SKM-1 treated with dmso at 0.1 percent for 144 hours (cell line): ENCODE data around the gene DNAH8.

Experiments used
- DNase-seq: peaks from one replicate; lab custom pipeline; 2025; ENCODE audit not compliant: unreplicated experiment; lab: John Stamatoyannopoulos, UW

The DNAH8 gene

DNA sequence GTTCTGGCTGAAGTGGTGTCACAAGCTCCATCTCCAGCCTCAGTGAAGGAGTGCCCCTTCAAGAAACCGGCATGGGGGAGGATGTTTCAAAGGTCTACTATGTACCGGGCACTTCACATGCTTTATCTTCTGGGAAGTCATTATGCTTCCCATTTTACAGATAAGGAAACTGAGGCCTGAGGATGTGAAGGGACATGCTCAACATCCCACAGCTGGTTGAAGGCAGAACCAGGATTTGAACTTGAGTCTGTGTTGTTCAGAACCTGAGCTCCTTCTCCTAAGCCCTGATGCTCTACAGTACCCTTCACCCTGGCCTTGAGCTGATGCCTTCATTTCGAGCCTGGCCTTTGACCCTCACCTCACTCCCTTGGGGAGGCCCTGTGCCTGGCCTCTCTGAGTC, 346.5 kb downstream of the DNAH8 start:
- no peak for DNase-seq

DNA sequence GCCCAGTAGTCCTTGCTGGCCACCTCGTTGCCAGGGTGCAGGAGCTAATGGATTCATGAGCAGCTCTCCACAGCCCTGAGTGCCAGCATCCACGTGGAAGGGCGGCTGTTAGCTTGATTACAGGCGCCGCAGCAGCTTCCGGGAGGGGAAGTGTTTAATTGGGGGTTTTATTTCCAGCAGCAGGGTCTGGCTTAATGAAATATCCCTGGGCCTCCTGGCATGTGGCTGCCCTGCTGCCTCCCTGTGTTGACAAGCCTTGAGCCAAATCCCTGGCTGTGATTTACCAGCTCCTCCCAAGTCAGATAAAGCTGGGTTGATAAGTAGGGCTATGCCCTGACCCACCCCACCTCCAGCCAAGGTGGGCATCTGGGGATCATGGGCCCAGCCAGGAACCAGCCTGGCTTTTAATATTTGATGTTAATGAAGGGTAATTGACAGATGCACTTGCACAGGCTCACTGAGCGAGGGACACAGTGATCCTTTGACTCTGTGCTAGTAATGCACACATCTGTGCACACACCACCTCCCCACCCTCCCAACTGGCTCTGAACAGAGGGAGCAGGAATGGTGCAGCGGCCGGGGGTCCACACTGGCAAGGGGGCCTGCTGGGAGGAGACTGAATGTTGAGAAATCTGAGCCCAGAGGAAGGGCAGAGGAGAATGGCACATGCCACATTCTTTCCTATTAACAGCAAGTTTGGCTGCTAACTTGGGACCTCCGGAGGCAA, 347.1 kb downstream of the DNAH8 start:
- no peak for DNase-seq

DNA sequence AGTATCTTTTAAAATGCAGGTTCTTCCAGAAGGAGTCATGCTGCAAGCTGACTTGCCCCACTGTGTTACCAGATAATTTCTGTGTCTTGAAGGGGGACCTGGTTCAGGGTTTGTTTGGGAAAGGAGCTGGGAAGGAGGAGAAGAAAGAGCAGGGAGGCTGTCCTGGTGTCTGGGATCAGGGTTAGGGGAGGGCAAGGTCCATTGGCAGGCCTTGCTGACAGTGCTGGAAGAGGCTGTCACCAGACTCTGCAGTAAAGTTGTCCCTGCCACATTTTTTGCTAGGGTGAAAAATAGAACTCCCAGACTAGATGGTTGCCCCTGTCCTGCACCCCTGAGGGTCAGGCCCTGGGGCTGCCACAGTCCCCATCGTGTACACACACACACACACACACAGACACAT, 348.4 kb downstream of the DNAH8 start:
- DNase-seq = no peak

DNA sequence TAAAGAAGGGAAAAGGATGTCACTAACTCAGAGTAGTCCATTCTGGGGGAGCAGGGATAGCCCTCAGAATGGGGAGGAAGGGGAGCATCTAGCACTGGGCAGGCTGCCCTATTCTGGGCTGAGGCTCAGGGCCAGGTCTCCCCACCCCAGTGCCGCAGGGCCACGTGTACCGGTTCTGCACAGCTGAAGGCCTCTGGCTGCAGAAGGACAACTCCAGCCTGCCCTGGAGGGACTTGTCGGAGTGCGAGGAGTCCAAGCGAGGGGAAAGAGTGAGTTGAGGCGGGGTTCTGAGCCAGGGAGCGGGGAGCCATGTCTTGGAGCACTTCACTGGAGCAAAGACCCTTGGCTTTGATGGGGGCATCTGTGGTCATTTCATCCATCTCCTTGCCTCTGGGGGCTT, 350.4 kb downstream of the DNAH8 start:
- DNase-seq = no peak

DNA sequence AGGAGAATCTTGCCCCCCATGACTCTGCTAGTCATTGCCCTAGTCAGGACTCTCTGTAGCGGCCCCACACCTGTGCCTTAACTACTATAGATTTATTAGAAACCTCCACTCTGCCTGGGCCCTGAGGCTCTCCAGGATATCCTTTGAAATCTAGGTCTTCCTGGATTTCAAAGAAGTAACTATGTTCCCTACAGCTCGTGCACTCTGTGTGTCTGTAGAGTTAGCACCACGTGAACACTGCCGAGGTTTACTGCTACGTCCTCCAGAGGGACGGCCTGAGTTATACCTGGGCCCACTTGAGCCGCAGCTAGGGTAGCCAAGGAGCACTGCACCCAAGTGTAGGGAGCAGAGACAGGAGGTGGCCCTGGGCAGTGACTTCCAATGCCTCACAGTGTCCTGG, 353.3 kb downstream of the DNAH8 start:
- DNase-seq = no peak

DNA sequence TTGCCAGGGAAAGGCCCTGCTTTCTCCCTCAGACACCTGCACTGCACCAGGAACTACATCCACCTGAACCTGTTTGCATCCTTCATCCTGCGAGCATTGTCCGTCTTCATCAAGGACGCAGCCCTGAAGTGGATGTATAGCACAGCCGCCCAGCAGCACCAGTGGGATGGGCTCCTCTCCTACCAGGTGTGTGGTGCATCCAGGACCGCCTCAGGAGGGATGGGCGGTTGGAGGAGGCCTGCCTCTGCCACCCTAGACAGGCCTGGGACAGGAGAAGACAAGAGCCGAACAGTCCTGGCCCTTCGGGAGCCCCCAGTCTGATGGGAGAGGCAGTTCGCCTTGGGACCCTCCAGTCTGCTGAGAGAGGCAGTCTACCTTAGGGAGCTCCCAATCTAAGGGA, 357.7 kb downstream of the DNAH8 start:
- DNase-seq = no peak

DNA sequence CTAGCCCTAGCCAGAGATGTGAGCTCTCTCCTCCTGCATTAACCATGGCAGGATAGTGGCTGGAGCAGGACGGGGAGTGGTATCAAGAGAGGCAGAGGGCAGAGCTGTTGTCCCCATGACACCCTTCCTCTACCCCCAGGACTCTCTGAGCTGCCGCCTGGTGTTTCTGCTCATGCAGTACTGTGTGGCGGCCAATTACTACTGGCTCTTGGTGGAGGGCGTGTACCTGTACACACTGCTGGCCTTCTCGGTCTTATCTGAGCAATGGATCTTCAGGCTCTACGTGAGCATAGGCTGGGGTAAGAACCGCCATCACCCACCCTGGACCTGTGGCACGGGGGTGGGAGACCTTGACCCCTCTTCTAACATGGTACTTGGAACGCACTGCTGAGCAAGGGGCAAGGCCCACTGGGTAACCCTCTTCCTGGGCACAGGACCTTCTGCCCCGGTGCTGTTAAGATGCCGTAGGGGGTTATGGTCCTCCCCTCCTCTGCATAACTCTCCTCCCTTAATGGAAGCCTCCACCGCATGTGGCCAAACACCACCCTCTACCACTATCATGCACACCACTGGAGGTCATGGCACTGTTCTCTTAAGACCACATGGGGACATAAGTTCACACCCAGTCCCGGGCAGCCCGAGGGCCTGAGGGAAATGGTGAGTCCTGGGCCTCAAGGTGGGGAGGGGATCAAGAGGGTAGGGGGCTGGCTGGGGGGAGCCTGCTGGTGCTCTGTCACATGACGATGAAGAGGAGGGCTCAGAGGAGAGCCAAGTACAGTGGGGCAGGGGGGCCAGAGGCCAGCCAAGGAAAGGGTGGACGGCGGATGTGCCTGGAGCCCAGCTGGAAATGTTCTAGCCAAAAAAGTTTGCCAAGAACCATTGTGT, 358.6 kb downstream of the DNAH8 start:
- no peak for DNase-seq

DNA sequence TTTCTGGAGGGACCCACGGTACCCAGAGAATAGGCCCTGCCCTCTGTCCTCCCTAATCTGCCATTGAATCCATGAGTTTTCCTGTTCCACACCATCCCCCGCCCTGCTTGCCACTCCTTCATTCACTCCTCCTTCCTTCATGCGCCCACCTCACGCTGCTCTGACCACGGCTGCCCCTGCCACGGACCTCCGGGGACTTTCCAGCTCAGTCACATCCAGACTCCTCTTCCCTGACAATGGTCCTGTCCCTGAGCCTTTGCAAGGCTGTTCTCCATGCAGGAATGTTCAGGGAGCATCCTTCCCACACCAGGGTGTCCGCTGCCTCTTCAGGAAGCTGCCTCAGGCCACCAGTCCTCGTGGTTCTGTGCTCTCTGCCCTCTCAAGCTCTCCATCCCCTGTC, 359.4 kb downstream of the DNAH8 start:
- DNase-seq = no peak

DNA sequence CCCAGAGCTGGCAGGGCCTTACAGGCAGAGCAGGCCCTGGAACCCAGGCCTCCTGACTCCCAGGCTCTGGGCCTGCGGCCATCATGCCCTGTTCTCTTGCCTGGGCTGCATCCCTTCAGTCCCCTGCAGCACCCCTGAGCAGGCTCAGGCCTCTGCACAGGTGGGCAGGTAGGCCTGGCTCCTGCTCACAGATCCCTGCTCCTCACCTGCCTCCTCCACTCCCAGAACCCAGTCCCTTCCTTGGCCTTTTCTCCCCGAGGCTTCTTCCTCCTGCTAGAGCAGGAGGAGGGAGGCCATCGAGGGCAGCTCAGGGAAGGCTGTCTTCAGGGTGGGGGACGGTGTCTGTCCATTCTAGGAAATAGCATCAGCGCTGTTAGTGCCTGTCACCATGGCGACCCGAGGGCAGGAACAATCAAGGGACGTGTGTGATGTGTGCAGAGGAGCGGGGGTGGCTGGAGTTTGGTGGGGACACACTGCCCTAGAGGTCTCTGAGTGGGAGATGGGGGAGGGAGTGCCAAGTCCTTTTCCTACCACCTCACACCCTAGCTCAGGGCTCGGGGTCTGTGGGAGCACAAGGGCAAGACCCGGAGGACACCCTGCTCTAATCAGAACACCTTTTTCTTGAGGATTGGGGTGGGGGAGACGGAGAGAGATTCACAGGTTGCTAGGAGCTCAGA, 360.0 kb downstream of the DNAH8 start:
- DNase-seq = no peak

DNA sequence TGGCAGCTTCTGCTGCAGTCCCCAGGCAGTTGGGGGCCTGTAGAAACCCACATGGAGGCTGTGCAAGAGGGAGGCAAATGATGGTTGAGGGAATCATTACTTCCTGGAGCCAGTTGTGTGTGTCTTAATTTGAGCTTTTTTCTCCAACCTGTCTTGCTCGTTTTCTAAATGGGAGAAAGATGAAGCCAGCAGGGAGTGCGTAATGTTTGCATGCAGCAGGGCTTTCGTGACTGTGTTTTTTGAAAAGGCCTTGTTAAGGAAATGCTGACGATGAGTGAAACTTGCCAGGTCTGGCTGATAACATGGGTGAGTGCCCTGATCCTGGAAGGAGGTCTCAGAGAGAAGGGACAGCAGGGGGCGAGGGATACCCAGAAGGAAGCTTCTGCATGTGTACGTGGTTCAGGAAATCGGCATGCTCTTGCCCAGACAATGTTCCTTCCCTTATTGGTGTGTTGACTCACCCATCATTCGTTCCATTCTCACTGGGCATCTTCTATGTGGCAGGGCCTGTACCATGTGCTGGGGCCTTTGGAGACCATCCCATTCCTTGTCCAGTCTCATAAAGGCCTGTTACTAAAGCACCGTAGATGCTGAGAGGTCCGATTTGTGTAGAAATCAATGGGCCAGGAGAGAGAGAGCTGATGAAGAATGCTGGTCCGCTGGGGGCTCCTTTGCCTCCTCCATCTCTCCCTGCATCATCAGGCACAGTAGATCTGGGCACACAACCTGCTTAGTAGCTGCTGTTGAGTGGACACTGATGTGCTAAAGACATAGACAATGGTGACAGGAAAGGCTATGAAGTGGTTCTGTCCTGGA, 360.9 kb downstream of the DNAH8 start:
- DNase-seq = no peak

DNA sequence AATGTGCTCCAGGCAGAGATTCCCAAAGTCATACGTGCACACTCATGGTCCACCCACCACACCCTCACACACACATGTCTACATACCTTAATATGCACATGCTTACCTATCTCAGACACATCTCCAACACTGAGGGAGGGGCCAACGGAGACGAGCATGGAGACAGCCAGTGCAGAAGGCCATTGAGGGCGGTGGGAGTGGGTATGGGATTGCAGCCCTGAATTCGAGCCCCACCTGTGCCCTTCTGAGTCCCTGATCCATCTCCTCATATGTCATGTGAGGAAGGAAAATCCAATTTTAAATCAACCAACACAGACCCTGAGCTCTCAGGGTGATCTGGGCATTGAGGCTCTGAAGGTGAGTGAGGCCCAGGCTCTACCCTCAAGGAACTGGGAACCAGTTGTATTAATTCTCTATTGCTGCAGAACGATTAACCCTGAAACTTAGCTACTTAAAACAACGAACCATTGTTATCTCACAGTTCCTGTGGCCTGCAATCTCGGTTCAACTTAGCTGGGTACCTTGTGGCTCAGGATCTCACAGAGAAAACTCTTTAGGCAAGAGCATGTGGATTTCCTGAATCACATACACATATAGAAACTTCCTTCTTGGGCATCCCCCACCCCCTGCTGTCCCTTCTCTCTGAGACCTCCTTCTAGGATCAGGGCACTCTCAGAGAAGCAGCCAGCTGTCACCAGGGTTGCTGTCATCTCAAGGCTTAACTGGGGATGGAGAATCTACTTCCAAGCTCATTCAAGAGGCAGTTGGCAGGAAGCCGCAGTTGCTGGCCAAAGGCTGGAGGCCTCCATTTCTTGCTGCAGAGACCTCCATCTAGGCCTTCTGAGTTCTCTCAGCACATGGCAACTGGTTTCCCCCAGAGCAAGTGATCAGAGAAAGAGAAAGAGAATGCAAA, 361.8 kb downstream of the DNAH8 start:
- DNase-seq = no peak

DNA sequence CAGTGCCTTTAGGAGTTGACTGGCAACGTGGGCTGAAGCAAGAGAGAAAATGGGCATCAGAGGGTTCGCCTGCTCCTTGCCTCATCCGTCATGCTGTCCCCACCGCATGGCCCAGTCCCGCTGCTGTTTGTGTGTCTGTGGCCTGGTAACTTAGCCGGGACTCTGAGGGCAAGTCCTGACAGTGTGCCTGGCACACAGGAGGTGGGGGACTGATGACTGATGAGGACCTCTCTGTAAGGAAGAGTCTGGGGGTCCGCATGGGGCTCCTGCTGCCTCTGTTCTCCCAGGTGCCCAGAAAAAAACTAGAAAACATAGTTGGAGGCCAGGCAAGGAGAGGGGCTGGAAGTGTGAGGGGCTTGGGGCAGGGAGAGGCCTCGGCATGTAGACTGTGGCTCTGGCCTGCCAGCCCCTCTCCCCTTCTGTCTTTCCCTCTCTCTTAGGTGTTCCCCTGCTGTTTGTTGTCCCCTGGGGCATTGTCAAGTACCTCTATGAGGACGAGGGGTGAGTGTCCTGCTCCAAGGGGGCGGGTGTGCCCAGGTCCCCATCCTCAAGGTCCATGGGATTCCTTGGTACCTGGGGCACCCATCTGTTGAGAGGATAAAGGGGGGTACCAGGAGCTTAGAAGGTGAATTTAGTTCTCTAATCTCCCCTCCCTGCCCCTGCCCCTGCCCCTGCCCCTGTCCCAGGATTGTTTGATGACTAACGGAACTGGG, 362.9 kb downstream of the DNAH8 start:
- no peak for DNase-seq

DNA sequence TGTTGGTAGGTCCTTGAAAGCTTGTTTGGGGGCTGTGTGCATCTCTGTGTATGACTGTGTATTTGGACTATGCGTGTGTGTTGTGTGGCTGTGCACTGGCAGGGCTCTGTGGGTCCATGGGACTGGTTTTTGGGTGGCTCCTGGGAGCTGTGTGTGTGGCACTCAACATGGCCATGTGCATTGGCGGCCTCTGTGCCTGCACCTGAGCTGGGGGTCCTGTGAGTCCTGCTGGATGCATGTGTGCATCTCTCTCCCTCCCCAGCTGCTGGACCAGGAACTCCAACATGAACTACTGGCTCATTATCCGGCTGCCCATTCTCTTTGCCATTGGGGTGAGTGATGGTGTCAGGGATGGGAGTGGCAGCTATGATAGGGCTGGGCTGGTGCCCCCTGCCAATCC, 363.6 kb downstream of the DNAH8 start:
- DNase-seq = no peak

DNA sequence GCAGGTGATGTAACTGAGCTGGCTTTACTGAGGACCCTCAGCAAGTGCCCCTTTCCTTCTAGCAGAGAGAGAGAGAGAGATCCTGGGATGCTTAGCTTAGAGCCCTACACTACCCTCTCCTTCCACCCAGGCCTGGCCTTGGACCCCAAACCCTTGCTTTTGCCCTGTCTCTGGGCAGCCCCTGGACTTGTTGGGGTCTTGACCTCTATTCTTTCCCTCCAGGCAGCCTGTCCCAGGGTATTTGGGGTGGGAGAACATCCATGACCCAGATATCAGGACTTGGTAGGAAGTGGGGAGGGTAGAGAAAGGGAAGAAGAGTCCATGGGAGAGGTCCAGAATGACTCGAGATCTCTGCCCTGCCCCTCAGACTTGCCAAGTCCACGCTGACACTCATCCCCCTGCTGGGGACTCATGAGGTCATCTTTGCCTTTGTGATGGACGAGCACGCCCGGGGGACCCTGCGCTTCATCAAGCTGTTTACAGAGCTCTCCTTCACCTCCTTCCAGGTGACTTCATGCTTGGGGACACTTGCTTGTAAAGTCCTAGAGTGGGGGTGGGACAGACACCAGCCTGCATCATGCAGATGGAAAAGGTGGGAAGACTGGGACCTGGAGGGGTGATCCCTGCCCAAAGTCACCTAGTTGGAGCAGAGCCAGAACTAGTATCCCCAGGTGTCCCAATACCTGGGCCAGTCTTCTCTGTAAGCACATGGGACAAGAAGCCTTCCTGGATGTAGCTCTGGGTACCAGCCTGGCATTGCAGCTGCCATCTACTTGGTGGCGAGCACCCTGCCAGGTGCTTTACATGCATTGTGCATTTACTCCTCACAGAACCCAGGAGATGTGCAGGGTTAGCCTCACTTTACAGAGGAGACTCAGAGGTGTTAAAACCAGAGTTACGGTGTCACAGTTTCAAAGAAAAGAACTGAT, 364.4 kb downstream of the DNAH8 start:
- DNase-seq = no peak
